ENCODE measurements around the gene CACNA1G. TPM values are rescaled to one million over a fixed set of nuclear protein-coding genes. Genes with fewer than 3 reads are reported as not detected.

The CACNA1G gene
- total RNA-seq, 1 donor from 2014 or later, result 0.10 TPM

GRCh38 chr17:50547035-50547735, 13.3 kb upstream of the CACNA1G start, which contains the start of gene SPATA20:
TSS of gene SPATA20 (plus strand) at chr17:50547174. CDS start at chr17:50547209, 35 bp downstream.
- DNase-seq (ENCODE audit: low spot score), result peak; percentile 87
- peak; percentile 72 for ATAC-seq

GRCh38 chr17:50547736-50548083, 12.8 kb upstream of the CACNA1G start:
- ATAC-seq, result no peak
- no peak for DNase-seq (ENCODE audit: low spot score)

- ATAC-seq (no peak), DNase-seq (ENCODE audit: low spot score) (no peak)
Measured at GRCh38 chr17:50548831-50549230, 11.7 kb upstream of the CACNA1G start.

GRCh38 chr17:50549256-50549941, 11.1 kb upstream of the CACNA1G start:
- DNase-seq (ENCODE audit: low spot score), result peak; percentile 71

GRCh38 chr17:50549969-50550368, 10.5 kb upstream of the CACNA1G start:
- peak; percentile 6 for ATAC-seq
- DNase-seq (ENCODE audit: low spot score), result peak; percentile 52

More at GRCh38 chr17:50549256-50549941, 11.1 kb upstream of the CACNA1G start:
- peak; percentile 54 for ATAC-seq

GRCh38 chr17:50550661-50551432, 9.7 kb upstream of the CACNA1G start:
- DNase-seq (ENCODE audit: low spot score) (peak; percentile 88), ATAC-seq (peak; percentile 76)

GRCh38 chr17:50551433-50551815, 9.1 kb upstream of the CACNA1G start:
- no peak for ATAC-seq
- no peak for DNase-seq (ENCODE audit: low spot score)

GRCh38 chr17:50551884-50552283, 8.6 kb upstream of the CACNA1G start:
- ATAC-seq (no peak), DNase-seq (ENCODE audit: low spot score) (no peak)

GRCh38 chr17:50554201-50554600, 6.3 kb upstream of the CACNA1G start:
- ATAC-seq (no peak), DNase-seq (ENCODE audit: low spot score) (no peak)

- DNase-seq (ENCODE audit: low spot score), result peak; percentile 81
Measured at GRCh38 chr17:50556803-50557202, 3.7 kb upstream of the CACNA1G start.

GRCh38 chr17:50557630-50558029, 2.9 kb upstream of the CACNA1G start:
- ATAC-seq (no peak), DNase-seq (ENCODE audit: low spot score) (no peak)

More at GRCh38 chr17:50556803-50557202, 3.7 kb upstream of the CACNA1G start:
- peak; percentile 59 for ATAC-seq

- DNase-seq (ENCODE audit: low spot score) (no peak), ATAC-seq (no peak)
Measured at GRCh38 chr17:50558091-50558490, 2.4 kb upstream of the CACNA1G start.

GRCh38 chr17:50558581-50558940, 2.0 kb upstream of the CACNA1G start:
- DNase-seq (ENCODE audit: low spot score) (no peak), ATAC-seq (no peak)

GRCh38 chr17:50558941-50559614, 1.4 kb upstream of the CACNA1G start:
- DNase-seq (ENCODE audit: low spot score) (no peak), ATAC-seq (no peak)

- ATAC-seq, result peak; percentile 47
- DNase-seq (ENCODE audit: low spot score), result peak; percentile 50
Measured at GRCh38 chr17:50559674-50560184, 786 bp upstream of the CACNA1G start.

- no peak for ATAC-seq
- DNase-seq (ENCODE audit: low spot score), result no peak
Measured at GRCh38 chr17:50560931-50561745, 623 bp downstream of the CACNA1G start.

GRCh38 chr17:50561746-50562141, 1.2 kb downstream of the CACNA1G start:
- DNase-seq (ENCODE audit: low spot score) (no peak), ATAC-seq (no peak)

- DNase-seq (ENCODE audit: low spot score) (no peak), ATAC-seq (no peak)
Measured at GRCh38 chr17:50562242-50563091, 2.0 kb downstream of the CACNA1G start.

GRCh38 chr17:50563092-50563511, 2.6 kb downstream of the CACNA1G start:
- ATAC-seq, result no peak
- no peak for DNase-seq (ENCODE audit: low spot score)

Measured in left lobe of liver (tissue), 2 donors.